Esophagus squamous epithelium (tissue), 4 donors: Measurements from ENCODE around the gene PYGO1.

ENCODE experiments used
- POLR2A ChIP-seq, 4 donors: fragments of 450-650 bp; IDR thresholded peaks; one replicate each; pipeline ENCODE4 v1.6.1; 2017; ENCODE audit warnings: antibody characterized with exemption in 4 of 4, mild to moderate bottlenecking in 4 of 4, moderate library complexity in 3 of 4
- TF ChIP-seq, protein P1 (sequence below), 6 experiments: fragments of 450-650 bp in 4 of 6; fragments of 200-600 bp in 2 of 6; sonication (generic) in 2 of 6; IDR thresholded peaks; one replicate each; pipeline ENCODE4 v1.5.1; 2016 to 2019; ENCODE audit warnings: antibody characterized with exemption in 6 of 6, mild to moderate bottlenecking in 4 of 6, moderate library complexity in 4 of 6

DNA sequence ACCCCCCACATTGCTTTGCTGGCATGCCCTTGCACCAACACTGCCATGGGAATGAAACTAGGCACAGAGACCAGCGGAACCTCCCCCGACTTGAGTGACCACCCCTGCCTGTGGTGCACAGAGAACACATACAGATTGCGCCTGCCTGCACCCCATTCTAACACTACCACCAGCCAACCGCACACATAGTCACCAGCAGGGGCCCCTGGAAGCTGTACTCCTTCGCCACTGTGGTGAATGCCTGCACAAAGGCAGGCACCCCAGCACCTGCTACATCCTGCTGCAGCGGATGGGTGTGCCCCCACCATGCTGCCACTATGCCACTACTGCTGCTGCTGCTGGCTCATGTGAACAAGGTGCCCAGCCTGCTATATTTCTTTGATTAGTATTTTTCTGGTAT is 52.7 kb downstream of the PYGO1 start:
- TF ChIP-seq, protein P1, sequence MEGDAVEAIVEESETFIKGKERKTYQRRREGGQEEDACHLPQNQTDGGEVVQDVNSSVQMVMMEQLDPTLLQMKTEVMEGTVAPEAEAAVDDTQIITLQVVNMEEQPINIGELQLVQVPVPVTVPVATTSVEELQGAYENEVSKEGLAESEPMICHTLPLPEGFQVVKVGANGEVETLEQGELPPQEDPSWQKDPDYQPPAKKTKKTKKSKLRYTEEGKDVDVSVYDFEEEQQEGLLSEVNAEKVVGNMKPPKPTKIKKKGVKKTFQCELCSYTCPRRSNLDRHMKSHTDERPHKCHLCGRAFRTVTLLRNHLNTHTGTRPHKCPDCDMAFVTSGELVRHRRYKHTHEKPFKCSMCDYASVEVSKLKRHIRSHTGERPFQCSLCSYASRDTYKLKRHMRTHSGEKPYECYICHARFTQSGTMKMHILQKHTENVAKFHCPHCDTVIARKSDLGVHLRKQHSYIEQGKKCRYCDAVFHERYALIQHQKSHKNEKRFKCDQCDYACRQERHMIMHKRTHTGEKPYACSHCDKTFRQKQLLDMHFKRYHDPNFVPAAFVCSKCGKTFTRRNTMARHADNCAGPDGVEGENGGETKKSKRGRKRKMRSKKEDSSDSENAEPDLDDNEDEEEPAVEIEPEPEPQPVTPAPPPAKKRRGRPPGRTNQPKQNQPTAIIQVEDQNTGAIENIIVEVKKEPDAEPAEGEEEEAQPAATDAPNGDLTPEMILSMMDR (IDR thresholded peaks at IDR 0.05) = no peak
- TF ChIP-seq POLR2A (IDR thresholded peaks at IDR 0.05) = no peak
